Tibial nerve (tissue), 4 donors: ENCODE results near the gene GBA2. TPM values are rescaled to one million over a fixed set of nuclear protein-coding genes. Genes with fewer than 3 reads are reported as not detected.

Experiments
- DNase-seq, 2 donors: peaks; one replicate each; pipeline ENCODE4 v3.0.0-alpha.2; 2019; ENCODE audit warnings: low spot score in 2 of 2
- H3K27ac ChIP-seq, 4 donors: fragments of 200-600 bp; sonication (generic) in 3 of 4; one replicate each; pipeline ENCODE4 v1.5.1; 2017 to 2019; ENCODE audit warnings: mild to moderate bottlenecking in 1 of 4
- H3K27me3 ChIP-seq, 2 donors: fragments of 200-600 bp; sonication (generic) in 1 of 2; one replicate each; pipeline versions ENCODE4 v1.5.1 to v1.6.0; 2017 to 2019
- H3K36me3 ChIP-seq, 3 donors: fragments of 200-600 bp; sonication (generic); one replicate each; pipeline ENCODE4 v1.5.1; 2018 to 2019
- H3K4me1 ChIP-seq, 4 donors: fragments of 200-600 bp; sonication (generic) in 3 of 4; one replicate each; pipeline ENCODE4 v1.5.1; 2017 to 2019
- H3K4me3 ChIP-seq, 4 donors: fragments of 200-600 bp; sonication (generic) in 3 of 4; one replicate each; pipeline ENCODE4 v1.5.1; 2017 to 2019; ENCODE audit warnings: mild to moderate bottlenecking in 1 of 4, moderate library complexity in 1 of 4
- H3K9me3 ChIP-seq, 4 donors: fragments of 200-600 bp; sonication (generic) in 3 of 4; one replicate each; pipeline ENCODE4 v1.5.1; 2017 to 2019
- CTCF ChIP-seq, 5 experiments: fragments of 200-600 bp in 3 of 5; fragments of 450-650 bp in 2 of 5; sonication (generic) in 3 of 5; IDR thresholded peaks; one replicate each; pipeline ENCODE4 v1.5.1; 2016 to 2019; ENCODE audit warnings: antibody characterized with exemption in 5 of 5, mild to moderate bottlenecking in 3 of 5, moderate library complexity in 2 of 5
- EP300 ChIP-seq, 2 donors: sonication (generic); formaldehyde crosslinking; IDR thresholded peaks; one replicate each; pipeline ENCODE4 v1.6.1; 2017; ENCODE audit warnings: antibody characterized with exemption in 2 of 2, mild to moderate bottlenecking in 1 of 2
- POLR2A ChIP-seq, 2 donors: fragments of 450-650 bp; IDR thresholded peaks; one replicate each; pipeline ENCODE4 v1.6.1; 2017; ENCODE audit warnings: antibody characterized with exemption in 2 of 2, mild to moderate bottlenecking in 2 of 2, moderate library complexity in 2 of 2
- WGBS, 2 donors: methylation state at CpG; one replicate each; pipeline ENCODE4 v1.1.5; 2018; 5-methylcytosine and 5-hydroxymethylcytosine counted together
- total RNA-seq, 4 donors: library from RNA; depleted of rRNA; stranded (reverse); fragments of >200 nt; gene quantifications; one replicate each; pipeline ENCODE4 v1.1.0, GENCODE V29; 2016

Gene GBA2
- total RNA-seq, 4 donors from 2014 or later = 63.8 to 92.1 (median 66.1) TPM

- no peak for TF ChIP-seq EP300 (IDR thresholded peaks at IDR 0.05)
- no peak for TF ChIP-seq CTCF (IDR thresholded peaks at IDR 0.05)
- no peak for TF ChIP-seq POLR2A (IDR thresholded peaks at IDR 0.05)
- DNase-seq = no peak
- Histone ChIP-seq H3K36me3 (peaks cover 0 to 39% (median 10%) of the 10 kb centered on the region in 3 donors), H3K4me1 (peaks cover 0 to 54% (median 48%) of the 10 kb centered on the region in 4 donors), H3K9me3 (no peaks in the 10 kb centered on the region), H3K27ac (peak overlapping the region; percentile 89 to 99 (median 94)), H3K4me3 (peak overlapping the region; percentile 62 to 90 (median 82)), H3K27me3 (no peaks in the 10 kb centered on the region)
- WGBS, 2 donors = 1 to 2% methylated on average over 13 to 14 of the region's 14 CpGs
These were observed 16.1 kb downstream of the GBA2 start for GRCh38 chr9:35732800-35733541.

- DNase-seq = peak; percentile 94
- H3K4me1 ChIP-seq = peaks cover 0 to 61% (median 55%) of the 10 kb centered on the region in 4 donors
- no peaks in the 10 kb centered on the region for H3K27me3 ChIP-seq
- peaks cover 0 to 33% (median 5%) of the 10 kb centered on the region in 3 donors for H3K36me3 ChIP-seq
- H3K9me3 ChIP-seq = no peaks in the 10 kb centered on the region
- 2% methylated on average over 13 to 29 of the region's 49 CpGs for WGBS, 2 donors
- peak within 1 kb of the TSS; percentile 89 to 99 (median 94) for H3K27ac ChIP-seq
- TF ChIP-seq CTCF (IDR thresholded peaks at IDR 0.05) (peak in 3 of 5 experiments; percentile 4 to 46 (median 15)), POLR2A (IDR thresholded peaks at IDR 0.05) (peak; percentile 58 to 89), EP300 (IDR thresholded peaks at IDR 0.05) (peak; percentile 96 to 97)
- H3K4me3 ChIP-seq = peak within 1 kb of the TSS; percentile 62 to 90 (median 82)
These were observed 16.7 kb downstream of the GBA2 start, which contains the start of the genes CREB3 and TLN1 for GRCh38 chr9:35732185-35732799. CREB3 (plus strand) TSS chr9:35732666; CDS start chr9:35732773, 107 bp downstream. TLN1 (minus strand) TSS chr9:35732195; CDS start chr9:35725694, 6,501 bp downstream.

- peaks cover 0 to 67% (median 62%) of the 10 kb centered on the region in 4 donors for H3K4me1 ChIP-seq
- WGBS, 2 donors = 0 to 1% methylated on average over 14 to 38 of the region's 47 CpGs
- H3K27me3 ChIP-seq = no peaks in the 10 kb centered on the region
- TF ChIP-seq CTCF (IDR thresholded peaks at IDR 0.05) (no peak), POLR2A (IDR thresholded peaks at IDR 0.05) (no peak), EP300 (IDR thresholded peaks at IDR 0.05) (no peak)
- no peaks in the 10 kb centered on the region for H3K9me3 ChIP-seq
- peak overlapping the region; percentile 62 to 90 (median 82) for H3K4me3 ChIP-seq
- H3K36me3 ChIP-seq = peaks cover 0 to 26% (median 0%) of the 10 kb centered on the region in 3 donors
- DNase-seq = peak in 1 of 2 donors; percentile 31
- H3K27ac ChIP-seq = peak overlapping the region; percentile 89 to 99 (median 94)
These were observed 17.4 kb downstream of the GBA2 start for GRCh38 chr9:35731415-35732184.

GRCh38 chr9:35730486-35730854 lies 18.6 kb downstream of the GBA2 start:
- TF ChIP-seq POLR2A (IDR thresholded peaks at IDR 0.05) (no peak), EP300 (IDR thresholded peaks at IDR 0.05) (no peak), CTCF (IDR thresholded peaks at IDR 0.05) (no peak)
- H3K4me1 ChIP-seq = peaks cover 0 to 75% (median 69%) of the 10 kb centered on the region in 4 donors
- H3K9me3 ChIP-seq = no peaks in the 10 kb centered on the region
- no peaks in the 10 kb centered on the region for H3K27me3 ChIP-seq
- WGBS, 2 donors = 65 to 66% methylated on average over 2 of the region's 2 CpGs
- peaks cover 0 to 25% (median 0%) of the 10 kb centered on the region in 3 donors for H3K36me3 ChIP-seq
- no peak for DNase-seq
- H3K4me3 ChIP-seq = peak overlapping the region; percentile 62 to 90 (median 82)
- H3K27ac ChIP-seq = peak overlapping the region; percentile 89 to 99 (median 94)
